ENCODE results near the gene EVL.

The EVL gene, protein sequence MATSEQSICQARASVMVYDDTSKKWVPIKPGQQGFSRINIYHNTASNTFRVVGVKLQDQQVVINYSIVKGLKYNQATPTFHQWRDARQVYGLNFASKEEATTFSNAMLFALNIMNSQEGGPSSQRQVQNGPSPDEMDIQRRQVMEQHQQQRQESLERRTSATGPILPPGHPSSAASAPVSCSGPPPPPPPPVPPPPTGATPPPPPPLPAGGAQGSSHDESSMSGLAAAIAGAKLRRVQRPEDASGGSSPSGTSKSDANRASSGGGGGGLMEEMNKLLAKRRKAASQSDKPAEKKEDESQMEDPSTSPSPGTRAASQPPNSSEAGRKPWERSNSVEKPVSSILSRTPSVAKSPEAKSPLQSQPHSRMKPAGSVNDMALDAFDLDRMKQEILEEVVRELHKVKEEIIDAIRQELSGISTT

DNA sequence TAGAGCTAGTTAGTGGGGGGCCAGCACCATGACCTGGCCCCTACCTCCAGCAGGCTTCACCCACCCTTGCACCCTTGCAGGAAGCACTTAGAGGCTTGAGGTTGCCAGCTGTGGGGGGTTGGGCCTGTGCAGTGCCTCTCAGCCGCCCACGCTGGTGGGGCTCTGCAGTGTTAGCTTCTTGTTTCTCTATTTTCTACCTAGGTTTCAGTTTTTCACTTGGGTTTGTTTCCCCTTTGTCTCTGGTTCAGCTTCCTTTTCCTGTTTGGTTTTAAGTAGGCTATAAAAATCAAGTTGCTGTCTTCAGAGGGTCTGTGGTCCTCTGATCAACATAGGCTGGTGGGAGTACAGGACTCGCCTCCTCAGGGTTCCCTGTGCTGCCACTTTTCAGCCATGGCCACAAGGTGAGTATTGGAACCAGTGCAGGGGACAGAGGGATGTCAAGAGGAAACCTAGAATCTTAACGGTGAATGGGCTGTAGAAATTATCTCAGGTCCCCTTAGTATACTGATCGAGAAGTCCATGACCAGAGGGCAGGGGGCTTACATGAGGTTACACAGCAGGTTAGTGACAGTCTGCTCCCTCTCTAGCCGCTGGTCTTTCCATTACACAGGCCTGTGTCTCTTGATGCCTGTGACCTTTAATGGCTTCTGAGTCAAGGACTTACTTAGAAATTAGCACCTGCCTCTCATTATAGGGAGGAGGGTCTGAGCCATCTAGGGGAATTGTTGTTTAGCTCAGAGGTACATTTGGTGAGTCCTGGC lies at the start of gene EVL:
Gene EVL, plus strand, starts transcription at position 312 of the 761 bp plus-strand sequence. Its CDS starts 79 bp downstream, at position 391.
- Histone ChIP-seq H3K27me3 (ENCODE audit: low read depth, low read length) (no peaks in the 10 kb centered on the region), H3K36me3 (ENCODE audit: control insufficient read depth in 1 of 2, insufficient read depth in 2 of 2, low read length in 2 of 2) (no peaks in the 10 kb centered on the region), H3K27ac (ENCODE audit: low read length) (peak within 1 kb of the TSS; percentile 24), H3K4me3 (ENCODE audit: low read depth in 1 of 2, low read length in 2 of 2) (peak within 1 kb of the TSS in 1 of 2 donors; percentile 23), H3K9me3 (ENCODE audit: control insufficient read depth in 1 of 2, low read length in 2 of 2) (no peaks in the 10 kb centered on the region), H3K4me1 (ENCODE audit: control insufficient read depth in 1 of 2, insufficient read depth in 2 of 2, low read length in 2 of 2) (no peaks in the 10 kb centered on the region)

- no peaks in the 10 kb centered on the region for H3K9me3 ChIP-seq (ENCODE audit: control insufficient read depth in 1 of 2, low read length in 2 of 2)
- no peaks in the 10 kb centered on the region for H3K27me3 ChIP-seq (ENCODE audit: low read depth, low read length)
- no peak overlapping the region for H3K4me3 ChIP-seq (ENCODE audit: low read depth in 1 of 2, low read length in 2 of 2)
- peaks cover 5 to 16% of the 10 kb centered on the region in 2 donors for H3K4me1 ChIP-seq (ENCODE audit: control insufficient read depth in 1 of 2, insufficient read depth in 2 of 2, low read length in 2 of 2)
- H3K36me3 ChIP-seq (ENCODE audit: control insufficient read depth in 1 of 2, insufficient read depth in 2 of 2, low read length in 2 of 2): no peaks in the 10 kb centered on the region
- no peak overlapping the region for H3K27ac ChIP-seq (ENCODE audit: low read length)
Observed at GRCh38 chr14:100017553-100017952, 47.7 kb upstream of the EVL start.

- Histone ChIP-seq H3K36me3 (ENCODE audit: control insufficient read depth in 1 of 2, insufficient read depth in 2 of 2, low read length in 2 of 2) (no peaks in the 10 kb centered on the region), H3K9me3 (ENCODE audit: control insufficient read depth in 1 of 2, low read length in 2 of 2) (no peaks in the 10 kb centered on the region), H3K4me1 (ENCODE audit: control insufficient read depth in 1 of 2, insufficient read depth in 2 of 2, low read length in 2 of 2) (peaks cover 5 to 21% of the 10 kb centered on the region in 2 donors), H3K27ac (ENCODE audit: low read length) (no peak overlapping the region), H3K4me3 (ENCODE audit: low read depth in 1 of 2, low read length in 2 of 2) (no peak overlapping the region), H3K27me3 (ENCODE audit: low read depth, low read length) (no peaks in the 10 kb centered on the region)
Observed at GRCh38 chr14:100018054-100018453, 47.2 kb upstream of the EVL start.

DNA sequence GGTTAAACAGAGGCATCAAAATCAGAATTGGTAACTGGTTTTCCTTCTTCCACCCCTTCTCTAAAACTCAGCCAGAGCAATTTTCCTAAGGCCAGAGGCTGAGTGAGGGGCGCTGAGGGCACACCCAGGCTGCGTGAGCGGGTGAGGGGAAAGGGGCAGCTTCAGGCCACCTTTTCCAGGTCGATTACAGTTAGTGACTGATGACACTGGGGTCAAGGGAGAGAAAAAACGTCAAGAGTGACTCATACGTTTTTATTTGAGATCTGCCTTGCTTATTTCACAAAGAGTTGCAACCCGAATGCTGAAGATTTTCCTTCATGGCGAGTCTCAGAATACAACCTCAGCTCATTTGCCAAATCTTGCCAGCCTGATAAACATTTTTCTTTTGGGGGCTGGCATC lies 46.7 kb upstream of the EVL start:
- Histone ChIP-seq H3K27ac (ENCODE audit: low read length) (no peak overlapping the region), H3K4me1 (ENCODE audit: control insufficient read depth in 1 of 2, insufficient read depth in 2 of 2, low read length in 2 of 2) (peaks cover 5 to 22% of the 10 kb centered on the region in 2 donors), H3K9me3 (ENCODE audit: control insufficient read depth in 1 of 2, low read length in 2 of 2) (no peaks in the 10 kb centered on the region)

DNA sequence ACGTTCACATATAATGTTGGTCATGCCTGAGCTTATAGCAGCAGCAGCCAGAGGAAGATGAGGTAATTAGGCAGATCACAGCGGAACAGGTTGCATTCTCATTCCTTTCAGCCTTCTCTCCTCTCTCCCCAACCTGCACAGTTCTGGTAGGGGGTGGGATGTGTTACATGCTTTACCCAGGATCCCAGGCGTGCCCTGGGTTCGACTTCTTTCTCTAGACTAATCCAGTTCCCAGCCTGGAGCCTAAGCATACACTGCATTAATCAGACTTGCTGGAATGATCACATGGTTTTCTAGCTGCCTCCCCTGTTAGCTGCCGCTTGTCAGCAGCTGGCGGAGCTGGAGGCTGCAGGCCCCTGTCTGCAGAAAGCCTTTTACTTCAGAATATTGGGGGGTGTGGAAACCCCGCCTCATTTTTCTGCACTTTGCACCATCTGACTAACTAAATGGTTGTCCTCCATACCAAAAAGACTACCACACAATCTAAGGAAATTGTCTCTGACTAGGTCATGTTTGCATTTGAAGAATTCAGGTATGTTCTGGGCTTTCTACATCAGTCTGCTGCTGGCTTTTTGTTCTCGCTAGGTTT lies 46.0 kb upstream of the EVL start:
- H3K4me1 ChIP-seq (ENCODE audit: control insufficient read depth in 1 of 2, insufficient read depth in 2 of 2, low read length in 2 of 2): peaks cover 5 to 30% of the 10 kb centered on the region in 2 donors
- peak overlapping the region; percentile 19 to 32 for H3K4me3 ChIP-seq (ENCODE audit: low read depth in 1 of 2, low read length in 2 of 2)
- peak overlapping the region; percentile 35 for H3K27ac ChIP-seq (ENCODE audit: low read length)
- H3K36me3 ChIP-seq (ENCODE audit: control insufficient read depth in 1 of 2, insufficient read depth in 2 of 2, low read length in 2 of 2): no peaks in the 10 kb centered on the region
- H3K9me3 ChIP-seq (ENCODE audit: control insufficient read depth in 1 of 2, low read length in 2 of 2): no peaks in the 10 kb centered on the region
- no peaks in the 10 kb centered on the region for H3K27me3 ChIP-seq (ENCODE audit: low read depth, low read length)

More for the DNA sequence above, 46.7 kb upstream of the EVL start:
- Histone ChIP-seq H3K4me3 (ENCODE audit: low read depth in 1 of 2, low read length in 2 of 2) (no peak overlapping the region), H3K36me3 (ENCODE audit: control insufficient read depth in 1 of 2, insufficient read depth in 2 of 2, low read length in 2 of 2) (no peaks in the 10 kb centered on the region), H3K27me3 (ENCODE audit: low read depth, low read length) (no peaks in the 10 kb centered on the region)

GRCh38 chr14:100020629-100021028 lies 44.6 kb upstream of the EVL start:
- H3K9me3 ChIP-seq (ENCODE audit: control insufficient read depth in 1 of 2, low read length in 2 of 2): no peaks in the 10 kb centered on the region
- peak overlapping the region in 1 of 2 donors; percentile 19 for H3K4me3 ChIP-seq (ENCODE audit: low read depth in 1 of 2, low read length in 2 of 2)
- peak overlapping the region; percentile 35 for H3K27ac ChIP-seq (ENCODE audit: low read length)
- H3K4me1 ChIP-seq (ENCODE audit: control insufficient read depth in 1 of 2, insufficient read depth in 2 of 2, low read length in 2 of 2): peaks cover 5 to 30% of the 10 kb centered on the region in 2 donors
- H3K36me3 ChIP-seq (ENCODE audit: control insufficient read depth in 1 of 2, insufficient read depth in 2 of 2, low read length in 2 of 2): no peaks in the 10 kb centered on the region
- no peaks in the 10 kb centered on the region for H3K27me3 ChIP-seq (ENCODE audit: low read depth, low read length)

DNA sequence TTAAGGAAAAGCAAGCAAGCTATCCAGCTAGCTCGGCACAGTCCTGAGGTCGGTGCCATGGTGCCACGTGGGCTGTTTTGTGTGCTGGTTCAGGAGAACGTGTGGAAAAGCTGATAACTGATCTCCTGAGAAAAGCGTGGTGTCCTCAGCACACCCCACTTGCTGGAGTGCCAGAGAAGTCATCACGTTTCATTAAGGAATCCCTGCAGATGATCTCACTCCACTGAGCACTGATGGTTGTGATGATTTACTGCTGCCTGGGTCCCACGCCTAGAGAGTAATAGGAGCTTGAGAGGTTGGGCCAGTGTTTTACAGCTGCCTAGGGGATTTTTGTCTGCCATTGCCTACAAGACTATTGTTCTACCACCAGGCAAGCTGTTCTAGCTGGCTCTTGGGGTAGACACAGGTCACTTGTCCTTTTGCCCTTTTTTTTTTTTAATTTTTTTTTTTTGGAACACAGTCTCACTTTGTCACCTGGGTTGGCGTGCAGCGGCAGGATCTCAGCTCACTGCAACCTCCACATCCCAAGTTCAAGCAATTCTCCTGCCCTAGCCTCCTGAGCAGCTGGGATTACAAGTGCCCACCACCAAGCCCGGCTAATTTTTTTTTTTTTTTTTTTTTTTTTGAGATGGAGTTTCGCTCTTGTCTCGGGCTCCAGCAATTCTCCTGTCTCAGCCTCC lies 42.3 kb upstream of the EVL start:
- H3K4me1 ChIP-seq (ENCODE audit: control insufficient read depth in 1 of 2, insufficient read depth in 2 of 2, low read length in 2 of 2): peaks cover 5 to 30% of the 10 kb centered on the region in 2 donors
- H3K4me3 ChIP-seq (ENCODE audit: low read depth in 1 of 2, low read length in 2 of 2): no peak overlapping the region
- no peaks in the 10 kb centered on the region for H3K36me3 ChIP-seq (ENCODE audit: control insufficient read depth in 1 of 2, insufficient read depth in 2 of 2, low read length in 2 of 2)

DNA sequence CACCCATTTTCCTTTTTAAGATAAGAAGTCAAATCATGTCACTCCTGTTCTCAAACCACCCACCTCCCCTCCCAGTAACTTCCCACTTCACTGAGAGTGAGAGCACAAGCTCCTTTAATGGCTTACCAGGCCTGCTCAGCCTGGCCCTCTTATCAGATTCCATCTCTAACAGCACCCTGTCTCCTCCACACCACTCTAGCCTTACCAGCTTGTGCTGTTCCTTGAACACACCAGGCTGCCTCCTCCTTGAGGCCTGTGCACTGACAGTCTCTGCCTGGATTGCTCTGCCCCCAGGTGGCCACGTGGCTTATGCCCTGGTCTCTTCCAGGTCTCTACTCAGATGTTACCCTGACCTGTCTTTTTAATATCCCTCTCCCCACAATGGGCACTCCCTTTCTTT lies 40.1 kb upstream of the EVL start:
- Histone ChIP-seq H3K36me3 (ENCODE audit: control insufficient read depth in 1 of 2, insufficient read depth in 2 of 2, low read length in 2 of 2) (no peaks in the 10 kb centered on the region), H3K9me3 (ENCODE audit: control insufficient read depth in 1 of 2, low read length in 2 of 2) (no peaks in the 10 kb centered on the region), H3K27ac (ENCODE audit: low read length) (no peak overlapping the region), H3K27me3 (ENCODE audit: low read depth, low read length) (no peaks in the 10 kb centered on the region), H3K4me1 (ENCODE audit: control insufficient read depth in 1 of 2, insufficient read depth in 2 of 2, low read length in 2 of 2) (peaks cover 3 to 16% of the 10 kb centered on the region in 2 donors), H3K4me3 (ENCODE audit: low read depth in 1 of 2, low read length in 2 of 2) (no peak overlapping the region)

More for the DNA sequence above, 42.3 kb upstream of the EVL start:
- Histone ChIP-seq H3K27me3 (ENCODE audit: low read depth, low read length) (no peaks in the 10 kb centered on the region), H3K9me3 (ENCODE audit: control insufficient read depth in 1 of 2, low read length in 2 of 2) (no peaks in the 10 kb centered on the region), H3K27ac (ENCODE audit: low read length) (no peak overlapping the region)

DNA sequence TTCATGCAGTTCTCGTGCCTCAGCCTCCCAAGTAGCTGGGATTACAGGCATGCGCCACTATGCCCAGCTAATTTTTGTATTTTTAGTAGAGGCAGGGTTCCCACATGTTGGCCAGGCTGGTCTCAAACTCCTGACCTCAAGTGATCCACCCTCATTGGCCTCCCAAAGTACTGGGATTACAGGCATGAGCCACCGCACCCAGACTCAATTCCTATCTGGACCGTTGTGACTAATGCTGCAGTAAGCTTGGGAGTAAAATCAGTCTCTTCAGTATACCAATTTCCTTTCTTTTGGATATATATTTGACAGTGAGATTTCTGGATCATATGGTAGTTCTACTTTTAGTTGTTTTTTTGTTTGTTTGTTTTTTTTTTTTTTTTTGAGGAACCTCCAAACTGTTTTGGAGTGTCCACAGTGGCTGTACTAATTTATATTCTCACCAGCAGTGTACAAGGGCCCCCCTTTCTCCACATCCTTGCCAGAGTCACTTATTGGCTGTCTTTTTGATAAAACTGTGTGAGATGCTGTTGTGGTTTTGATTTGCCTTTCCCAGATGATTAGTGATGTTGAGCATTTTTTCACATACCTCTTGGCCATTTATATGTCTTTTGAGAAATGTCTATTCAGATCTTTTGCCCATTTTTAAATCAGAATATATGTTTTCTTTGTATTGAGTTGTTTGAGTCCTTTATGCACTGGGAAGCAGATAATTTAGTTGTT lies 37.3 kb upstream of the EVL start:
- no peak overlapping the region for H3K27ac ChIP-seq (ENCODE audit: low read length)
- no peak overlapping the region for H3K4me3 ChIP-seq (ENCODE audit: low read depth in 1 of 2, low read length in 2 of 2)
- H3K4me1 ChIP-seq (ENCODE audit: control insufficient read depth in 1 of 2, insufficient read depth in 2 of 2, low read length in 2 of 2): peaks cover 19 to 32% of the 10 kb centered on the region in 2 donors
- no peaks in the 10 kb centered on the region for H3K9me3 ChIP-seq (ENCODE audit: control insufficient read depth in 1 of 2, low read length in 2 of 2)
- peaks cover 0 to 3% of the 10 kb centered on the region in 2 donors for H3K36me3 ChIP-seq (ENCODE audit: control insufficient read depth in 1 of 2, insufficient read depth in 2 of 2, low read length in 2 of 2)
- H3K27me3 ChIP-seq (ENCODE audit: low read depth, low read length): no peaks in the 10 kb centered on the region

DNA sequence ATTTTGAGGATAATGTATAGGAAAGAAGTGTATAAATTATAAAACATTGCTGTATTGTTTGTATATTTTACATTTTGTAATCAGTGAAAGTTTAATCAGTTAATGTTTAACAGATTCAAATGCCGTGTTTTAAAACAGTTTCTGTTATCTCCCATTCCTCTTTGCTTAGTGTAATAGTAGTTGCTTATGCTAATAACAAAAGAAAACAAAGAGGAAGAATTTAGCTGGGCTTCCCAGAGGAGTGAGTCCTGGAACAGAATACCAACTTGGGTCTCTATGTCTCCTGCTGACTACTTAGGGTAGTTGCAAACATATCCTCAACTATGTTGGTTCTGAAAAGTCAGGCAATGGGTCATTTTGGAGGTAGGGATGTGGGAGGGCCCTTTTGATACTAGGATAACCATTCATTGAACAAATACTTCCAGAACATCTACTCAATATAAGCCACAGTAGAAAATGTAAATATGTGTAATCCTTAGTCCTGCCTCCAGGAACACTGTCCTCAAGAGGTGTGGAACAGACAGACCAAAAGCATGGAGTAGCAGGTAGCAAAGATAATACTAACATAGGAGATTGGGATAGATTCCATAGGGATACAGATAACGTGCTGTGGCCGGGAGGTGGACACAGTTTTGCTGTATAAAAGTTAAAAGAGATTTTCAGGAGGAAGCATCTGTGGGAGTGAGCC lies 36.1 kb upstream of the EVL start:
- Histone ChIP-seq H3K4me1 (ENCODE audit: control insufficient read depth in 1 of 2, insufficient read depth in 2 of 2, low read length in 2 of 2) (peaks cover 19 to 23% of the 10 kb centered on the region in 2 donors), H3K9me3 (ENCODE audit: control insufficient read depth in 1 of 2, low read length in 2 of 2) (no peaks in the 10 kb centered on the region), H3K27ac (ENCODE audit: low read length) (no peak overlapping the region)

More for the DNA sequence above, 36.1 kb upstream of the EVL start:
- Histone ChIP-seq H3K36me3 (ENCODE audit: control insufficient read depth in 1 of 2, insufficient read depth in 2 of 2, low read length in 2 of 2) (peaks cover 0 to 3% of the 10 kb centered on the region in 2 donors), H3K4me3 (ENCODE audit: low read depth in 1 of 2, low read length in 2 of 2) (no peak overlapping the region), H3K27me3 (ENCODE audit: low read depth, low read length) (no peaks in the 10 kb centered on the region)
